H1 (cell line): ENCODE data around the gene OR2C1. TPM values are rescaled to one million over a fixed set of nuclear protein-coding genes. Genes with fewer than 3 reads are reported as not detected.

Source experiments
- polyA plus RNA-seq, 7 experiments: library from polyadenylated mRNA; depleted of rRNA in 3 of 7; stranded (reverse) in 5 of 7; unstranded in 2 of 7; fragments of >200 nt in 5 of 7; fragments of 200-250 nt in 2 of 7; gene quantifications; 1 replicate in 5 of 7; 2 replicates in 1 of 7; 4 replicates in 1 of 7; pipeline versions ENCODE4 v1.2.1 to v1.2.3, GENCODE V29; 2011 to 2013; ENCODE audit warnings: missing spikeins in 2 of 7, mixed read lengths in 2 of 7
- total RNA-seq: library from RNA; stranded (reverse); fragmentation: NEBNext Ultra II Directional; extraction: Animal tissue kit (Norgen Biotek cat#: 25700); gene quantifications from 2 replicates; pipeline ENCODE4 v1.2.1, GENCODE V29; 2021
- TF ChIP-seq, protein P1 (sequence below): fragments of 300-600 bp; sonication (generic); IDR thresholded peaks from 2 replicates; pipeline ENCODE4 v1.7.1; 2012; ENCODE audit warnings: low read length, moderate library complexity, mild to moderate bottlenecking, inconsistent platforms; ENCODE audit not compliant: insufficient replicate concordance

OR2C1 gene
- total and polyA plus RNA-seq, 2 of the 8 experiments (the other 6 are each of a cell fraction or from before 2014, with no cell fraction given), result not detected

DNA sequence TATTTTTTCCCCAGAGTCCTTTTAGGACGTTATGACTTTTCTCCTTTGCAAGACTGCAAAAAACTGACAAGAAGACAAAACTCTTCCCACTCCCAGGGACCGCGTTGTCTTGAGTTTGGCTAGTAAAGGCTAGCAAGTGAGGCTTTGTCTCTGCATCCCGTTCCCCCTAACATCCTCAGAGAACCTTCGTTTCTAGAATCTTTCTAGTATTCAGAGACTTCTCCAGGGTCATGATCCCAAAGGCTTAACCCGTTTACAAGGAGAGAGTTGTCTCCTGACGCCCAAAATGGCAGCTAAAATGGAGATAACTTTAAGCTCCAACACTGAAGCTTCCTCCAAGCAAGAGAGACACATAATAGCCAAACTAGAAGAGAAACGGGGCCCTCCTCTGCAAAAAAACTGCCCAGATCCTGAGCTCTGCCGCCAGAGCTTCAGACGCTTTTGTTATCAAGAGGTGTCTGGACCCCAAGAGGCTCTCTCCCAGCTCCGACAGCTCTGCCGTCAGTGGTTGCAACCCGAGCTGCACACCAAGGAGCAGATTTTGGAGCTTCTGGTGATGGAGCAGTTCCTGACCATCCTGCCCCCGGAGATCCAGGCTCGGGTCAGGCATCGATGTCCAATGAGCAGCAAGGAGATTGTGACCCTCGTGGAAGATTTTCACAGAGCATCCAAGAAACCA, 46.2 kb downstream of the OR2C1 start (continued):
- TF ChIP-seq, protein P1, sequence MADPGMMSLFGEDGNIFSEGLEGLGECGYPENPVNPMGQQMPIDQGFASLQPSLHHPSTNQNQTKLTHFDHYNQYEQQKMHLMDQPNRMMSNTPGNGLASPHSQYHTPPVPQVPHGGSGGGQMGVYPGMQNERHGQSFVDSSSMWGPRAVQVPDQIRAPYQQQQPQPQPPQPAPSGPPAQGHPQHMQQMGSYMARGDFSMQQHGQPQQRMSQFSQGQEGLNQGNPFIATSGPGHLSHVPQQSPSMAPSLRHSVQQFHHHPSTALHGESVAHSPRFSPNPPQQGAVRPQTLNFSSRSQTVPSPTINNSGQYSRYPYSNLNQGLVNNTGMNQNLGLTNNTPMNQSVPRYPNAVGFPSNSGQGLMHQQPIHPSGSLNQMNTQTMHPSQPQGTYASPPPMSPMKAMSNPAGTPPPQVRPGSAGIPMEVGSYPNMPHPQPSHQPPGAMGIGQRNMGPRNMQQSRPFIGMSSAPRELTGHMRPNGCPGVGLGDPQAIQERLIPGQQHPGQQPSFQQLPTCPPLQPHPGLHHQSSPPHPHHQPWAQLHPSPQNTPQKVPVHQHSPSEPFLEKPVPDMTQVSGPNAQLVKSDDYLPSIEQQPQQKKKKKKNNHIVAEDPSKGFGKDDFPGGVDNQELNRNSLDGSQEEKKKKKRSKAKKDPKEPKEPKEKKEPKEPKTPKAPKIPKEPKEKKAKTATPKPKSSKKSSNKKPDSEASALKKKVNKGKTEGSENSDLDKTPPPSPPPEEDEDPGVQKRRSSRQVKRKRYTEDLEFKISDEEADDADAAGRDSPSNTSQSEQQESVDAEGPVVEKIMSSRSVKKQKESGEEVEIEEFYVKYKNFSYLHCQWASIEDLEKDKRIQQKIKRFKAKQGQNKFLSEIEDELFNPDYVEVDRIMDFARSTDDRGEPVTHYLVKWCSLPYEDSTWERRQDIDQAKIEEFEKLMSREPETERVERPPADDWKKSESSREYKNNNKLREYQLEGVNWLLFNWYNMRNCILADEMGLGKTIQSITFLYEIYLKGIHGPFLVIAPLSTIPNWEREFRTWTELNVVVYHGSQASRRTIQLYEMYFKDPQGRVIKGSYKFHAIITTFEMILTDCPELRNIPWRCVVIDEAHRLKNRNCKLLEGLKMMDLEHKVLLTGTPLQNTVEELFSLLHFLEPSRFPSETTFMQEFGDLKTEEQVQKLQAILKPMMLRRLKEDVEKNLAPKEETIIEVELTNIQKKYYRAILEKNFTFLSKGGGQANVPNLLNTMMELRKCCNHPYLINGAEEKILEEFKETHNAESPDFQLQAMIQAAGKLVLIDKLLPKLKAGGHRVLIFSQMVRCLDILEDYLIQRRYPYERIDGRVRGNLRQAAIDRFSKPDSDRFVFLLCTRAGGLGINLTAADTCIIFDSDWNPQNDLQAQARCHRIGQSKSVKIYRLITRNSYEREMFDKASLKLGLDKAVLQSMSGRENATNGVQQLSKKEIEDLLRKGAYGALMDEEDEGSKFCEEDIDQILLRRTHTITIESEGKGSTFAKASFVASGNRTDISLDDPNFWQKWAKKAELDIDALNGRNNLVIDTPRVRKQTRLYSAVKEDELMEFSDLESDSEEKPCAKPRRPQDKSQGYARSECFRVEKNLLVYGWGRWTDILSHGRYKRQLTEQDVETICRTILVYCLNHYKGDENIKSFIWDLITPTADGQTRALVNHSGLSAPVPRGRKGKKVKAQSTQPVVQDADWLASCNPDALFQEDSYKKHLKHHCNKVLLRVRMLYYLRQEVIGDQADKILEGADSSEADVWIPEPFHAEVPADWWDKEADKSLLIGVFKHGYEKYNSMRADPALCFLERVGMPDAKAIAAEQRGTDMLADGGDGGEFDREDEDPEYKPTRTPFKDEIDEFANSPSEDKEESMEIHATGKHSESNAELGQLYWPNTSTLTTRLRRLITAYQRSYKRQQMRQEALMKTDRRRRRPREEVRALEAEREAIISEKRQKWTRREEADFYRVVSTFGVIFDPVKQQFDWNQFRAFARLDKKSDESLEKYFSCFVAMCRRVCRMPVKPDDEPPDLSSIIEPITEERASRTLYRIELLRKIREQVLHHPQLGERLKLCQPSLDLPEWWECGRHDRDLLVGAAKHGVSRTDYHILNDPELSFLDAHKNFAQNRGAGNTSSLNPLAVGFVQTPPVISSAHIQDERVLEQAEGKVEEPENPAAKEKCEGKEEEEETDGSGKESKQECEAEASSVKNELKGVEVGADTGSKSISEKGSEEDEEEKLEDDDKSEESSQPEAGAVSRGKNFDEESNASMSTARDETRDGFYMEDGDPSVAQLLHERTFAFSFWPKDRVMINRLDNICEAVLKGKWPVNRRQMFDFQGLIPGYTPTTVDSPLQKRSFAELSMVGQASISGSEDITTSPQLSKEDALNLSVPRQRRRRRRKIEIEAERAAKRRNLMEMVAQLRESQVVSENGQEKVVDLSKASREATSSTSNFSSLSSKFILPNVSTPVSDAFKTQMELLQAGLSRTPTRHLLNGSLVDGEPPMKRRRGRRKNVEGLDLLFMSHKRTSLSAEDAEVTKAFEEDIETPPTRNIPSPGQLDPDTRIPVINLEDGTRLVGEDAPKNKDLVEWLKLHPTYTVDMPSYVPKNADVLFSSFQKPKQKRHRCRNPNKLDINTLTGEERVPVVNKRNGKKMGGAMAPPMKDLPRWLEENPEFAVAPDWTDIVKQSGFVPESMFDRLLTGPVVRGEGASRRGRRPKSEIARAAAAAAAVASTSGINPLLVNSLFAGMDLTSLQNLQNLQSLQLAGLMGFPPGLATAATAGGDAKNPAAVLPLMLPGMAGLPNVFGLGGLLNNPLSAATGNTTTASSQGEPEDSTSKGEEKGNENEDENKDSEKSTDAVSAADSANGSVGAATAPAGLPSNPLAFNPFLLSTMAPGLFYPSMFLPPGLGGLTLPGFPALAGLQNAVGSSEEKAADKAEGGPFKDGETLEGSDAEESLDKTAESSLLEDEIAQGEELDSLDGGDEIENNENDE, result no peak
